ENCODE measurements around the gene CPXM2.

The CPXM2 gene

GRCh38 chr10:123726381-123726780 is 165.2 kb downstream of the CPXM2 start:
- ChIA-PET CTCF (interaction anchor here (1.0 kb wide), 1 partner anchor 9 kb away, joined by 3 read pairs; no protein-coding TSS in a partner anchor), POLR2A (no interaction called here)
- Histone ChIP-seq H3K4me3 (ENCODE audit: control insufficient read depth in 1 of 7, extremely low read depth in 1 of 7, insufficient read depth in 4 of 7, low read depth in 2 of 7, low read length in 6 of 7) (no peak overlapping the region), H3K36me3 (ENCODE audit: control insufficient read depth in 4 of 4, insufficient read depth in 4 of 4, low read length in 3 of 4) (no peaks in the 10 kb centered on the region), H3K9me3 (ENCODE audit: control extremely low read depth in 1 of 5, control insufficient read depth in 4 of 5, insufficient read depth in 2 of 5, low read depth in 1 of 5, low read length in 4 of 5) (peaks cover 0 to 15% (median 2%) of the 10 kb centered on the region in 5 experiments), H3K27me3 (replicated peaks in 2 of 5; ENCODE audit: control insufficient read depth in 4 of 5, insufficient read depth in 5 of 5, low read length in 4 of 5) (peaks cover 0 to 6% (median 0%) of the 10 kb centered on the region in 5 experiments), H3K4me1 (ENCODE audit: control extremely low read depth in 1 of 4, control insufficient read depth in 4 of 4, insufficient read depth in 4 of 4, low read length in 3 of 4) (no peaks in the 10 kb centered on the region), H3K27ac (ENCODE audit: insufficient read depth in 1 of 2, low read depth in 1 of 2, low read length in 2 of 2, poor library complexity in 1 of 2, severe bottlenecking in 2 of 2) (no peak overlapping the region)
- 97% methylated on average over 3 of the region's 3 CpGs for WGBS (ENCODE audit: insufficient coverage)
- no peak for DNase-seq

- Histone ChIP-seq H3K4me1 (ENCODE audit: control extremely low read depth in 1 of 4, control insufficient read depth in 4 of 4, insufficient read depth in 4 of 4, low read length in 3 of 4) (no peaks in the 10 kb centered on the region), H3K36me3 (ENCODE audit: control insufficient read depth in 4 of 4, insufficient read depth in 4 of 4, low read length in 3 of 4) (no peaks in the 10 kb centered on the region), H3K4me3 (ENCODE audit: control insufficient read depth in 1 of 7, extremely low read depth in 1 of 7, insufficient read depth in 4 of 7, low read depth in 2 of 7, low read length in 6 of 7) (no peak overlapping the region), H3K27me3 (replicated peaks in 2 of 5; ENCODE audit: control insufficient read depth in 4 of 5, insufficient read depth in 5 of 5, low read length in 4 of 5) (peaks cover 0 to 8% (median 0%) of the 10 kb centered on the region in 5 experiments), H3K9me3 (ENCODE audit: control extremely low read depth in 1 of 5, control insufficient read depth in 4 of 5, insufficient read depth in 2 of 5, low read depth in 1 of 5, low read length in 4 of 5) (peaks cover 0 to 7% (median 0%) of the 10 kb centered on the region in 5 experiments), H3K27ac (ENCODE audit: insufficient read depth in 1 of 2, low read depth in 1 of 2, low read length in 2 of 2, poor library complexity in 1 of 2, severe bottlenecking in 2 of 2) (no peak overlapping the region)
- DNase-seq = no peak
- 94% methylated on average over 12 of the region's 12 CpGs for WGBS (ENCODE audit: insufficient coverage)
- CTCF ChIA-PET = no interaction called here
- POLR2A ChIA-PET = no interaction called here
Observed at GRCh38 chr10:123724747-123725146, 166.9 kb downstream of the CPXM2 start.

- H3K9me3 ChIP-seq (ENCODE audit: control extremely low read depth in 1 of 5, control insufficient read depth in 4 of 5, insufficient read depth in 2 of 5, low read depth in 1 of 5, low read length in 4 of 5) = peaks cover 0 to 6% (median 0%) of the 10 kb centered on the region in 5 experiments
- H3K36me3 ChIP-seq (ENCODE audit: control insufficient read depth in 4 of 4, insufficient read depth in 4 of 4, low read length in 3 of 4) = no peaks in the 10 kb centered on the region
- CTCF ChIA-PET = no interaction called here
- no peak overlapping the region for H3K27ac ChIP-seq (ENCODE audit: insufficient read depth in 1 of 2, low read depth in 1 of 2, low read length in 2 of 2, poor library complexity in 1 of 2, severe bottlenecking in 2 of 2)
- WGBS (ENCODE audit: insufficient coverage) = 100% methylated on average over 2 of the region's 2 CpGs
- POLR2A ChIA-PET = no interaction called here
- H3K4me1 ChIP-seq (ENCODE audit: control extremely low read depth in 1 of 4, control insufficient read depth in 4 of 4, insufficient read depth in 4 of 4, low read length in 3 of 4) = no peaks in the 10 kb centered on the region
- DNase-seq = no peak
- H3K27me3 ChIP-seq (replicated peaks in 2 of 5; ENCODE audit: control insufficient read depth in 4 of 5, insufficient read depth in 5 of 5, low read length in 4 of 5) = peaks cover 0 to 8% (median 0%) of the 10 kb centered on the region in 5 experiments
- H3K4me3 ChIP-seq (ENCODE audit: control insufficient read depth in 1 of 7, extremely low read depth in 1 of 7, insufficient read depth in 4 of 7, low read depth in 2 of 7, low read length in 6 of 7) = no peak overlapping the region
Observed at GRCh38 chr10:123722351-123722750, 169.3 kb downstream of the CPXM2 start.

- Histone ChIP-seq H3K27ac (ENCODE audit: insufficient read depth in 1 of 2, low read depth in 1 of 2, low read length in 2 of 2, poor library complexity in 1 of 2, severe bottlenecking in 2 of 2) (no peak overlapping the region), H3K4me1 (ENCODE audit: control extremely low read depth in 1 of 4, control insufficient read depth in 4 of 4, insufficient read depth in 4 of 4, low read length in 3 of 4) (no peaks in the 10 kb centered on the region), H3K36me3 (ENCODE audit: control insufficient read depth in 4 of 4, insufficient read depth in 4 of 4, low read length in 3 of 4) (no peaks in the 10 kb centered on the region), H3K9me3 (ENCODE audit: control extremely low read depth in 1 of 5, control insufficient read depth in 4 of 5, insufficient read depth in 2 of 5, low read depth in 1 of 5, low read length in 4 of 5) (peaks cover 0 to 7% (median 0%) of the 10 kb centered on the region in 5 experiments), H3K4me3 (ENCODE audit: control insufficient read depth in 1 of 7, extremely low read depth in 1 of 7, insufficient read depth in 4 of 7, low read depth in 2 of 7, low read length in 6 of 7) (no peak overlapping the region), H3K27me3 (replicated peaks in 2 of 5; ENCODE audit: control insufficient read depth in 4 of 5, insufficient read depth in 5 of 5, low read length in 4 of 5) (peaks cover 0 to 8% (median 0%) of the 10 kb centered on the region in 5 experiments)
- no peak for DNase-seq
- CTCF ChIA-PET = no interaction called here
- 78% methylated on average over 9 of the region's 9 CpGs for WGBS (ENCODE audit: insufficient coverage)
- POLR2A ChIA-PET = no interaction called here
Observed at GRCh38 chr10:123721441-123722049, 170.1 kb downstream of the CPXM2 start.

- CTCF ChIA-PET = no interaction called here
- H3K4me1 ChIP-seq (ENCODE audit: control extremely low read depth in 1 of 4, control insufficient read depth in 4 of 4, insufficient read depth in 4 of 4, low read length in 3 of 4) = no peaks in the 10 kb centered on the region
- H3K27ac ChIP-seq (ENCODE audit: insufficient read depth in 1 of 2, low read depth in 1 of 2, low read length in 2 of 2, poor library complexity in 1 of 2, severe bottlenecking in 2 of 2) = no peak overlapping the region
- peaks cover 0 to 7% (median 0%) of the 10 kb centered on the region in 5 experiments for H3K9me3 ChIP-seq (ENCODE audit: control extremely low read depth in 1 of 5, control insufficient read depth in 4 of 5, insufficient read depth in 2 of 5, low read depth in 1 of 5, low read length in 4 of 5)
- POLR2A ChIA-PET = no interaction called here
- peaks cover 0 to 8% (median 0%) of the 10 kb centered on the region in 5 experiments for H3K27me3 ChIP-seq (replicated peaks in 2 of 5; ENCODE audit: control insufficient read depth in 4 of 5, insufficient read depth in 5 of 5, low read length in 4 of 5)
- WGBS (ENCODE audit: insufficient coverage) = 100% methylated on average over 2 of the region's 3 CpGs
- DNase-seq = no peak
- no peak overlapping the region for H3K4me3 ChIP-seq (ENCODE audit: control insufficient read depth in 1 of 7, extremely low read depth in 1 of 7, insufficient read depth in 4 of 7, low read depth in 2 of 7, low read length in 6 of 7)
- H3K36me3 ChIP-seq (ENCODE audit: control insufficient read depth in 4 of 4, insufficient read depth in 4 of 4, low read length in 3 of 4) = no peaks in the 10 kb centered on the region
Observed at GRCh38 chr10:123720536-123720935, 171.1 kb downstream of the CPXM2 start.

GRCh38 chr10:123718544-123719060 is 173.0 kb downstream of the CPXM2 start:
- no peaks in the 10 kb centered on the region for H3K36me3 ChIP-seq (ENCODE audit: control insufficient read depth in 4 of 4, insufficient read depth in 4 of 4, low read length in 3 of 4)
- H3K9me3 ChIP-seq (ENCODE audit: control extremely low read depth in 1 of 5, control insufficient read depth in 4 of 5, insufficient read depth in 2 of 5, low read depth in 1 of 5, low read length in 4 of 5) = peaks cover 0 to 7% (median 0%) of the 10 kb centered on the region in 5 experiments
- peaks cover 0 to 3% (median 0%) of the 10 kb centered on the region in 5 experiments for H3K27me3 ChIP-seq (replicated peaks in 2 of 5; ENCODE audit: control insufficient read depth in 4 of 5, insufficient read depth in 5 of 5, low read length in 4 of 5)
- no peaks in the 10 kb centered on the region for H3K4me1 ChIP-seq (ENCODE audit: control extremely low read depth in 1 of 4, control insufficient read depth in 4 of 4, insufficient read depth in 4 of 4, low read length in 3 of 4)
- DNase-seq = no peak
- CTCF ChIA-PET = no interaction called here
- WGBS (ENCODE audit: insufficient coverage) = 80% methylated on average over 1 of the region's 4 CpGs
- H3K4me3 ChIP-seq (ENCODE audit: control insufficient read depth in 1 of 7, extremely low read depth in 1 of 7, insufficient read depth in 4 of 7, low read depth in 2 of 7, low read length in 6 of 7) = no peak overlapping the region
- no peak overlapping the region for H3K27ac ChIP-seq (ENCODE audit: insufficient read depth in 1 of 2, low read depth in 1 of 2, low read length in 2 of 2, poor library complexity in 1 of 2, severe bottlenecking in 2 of 2)
- POLR2A ChIA-PET = no interaction called here

DNA sequence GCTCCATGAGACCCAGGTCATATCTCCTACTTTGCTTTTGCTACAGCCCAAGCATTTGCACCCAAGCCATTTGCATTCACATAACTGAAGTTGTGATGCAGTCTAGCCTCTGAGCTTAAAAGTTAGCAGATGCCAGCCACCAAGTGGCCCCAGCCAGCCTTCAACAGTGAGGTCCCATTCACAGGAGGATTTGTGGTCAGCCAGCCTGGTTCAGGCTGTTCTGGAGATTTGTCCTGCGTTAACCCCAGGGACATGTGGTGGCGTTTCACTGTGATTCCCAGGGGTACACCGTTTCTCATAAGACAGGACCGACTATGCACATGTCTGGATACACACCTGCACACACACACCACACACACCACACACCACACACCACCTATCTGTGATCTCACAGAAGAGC is 174.3 kb downstream of the CPXM2 start:
- H3K9me3 ChIP-seq (ENCODE audit: control extremely low read depth in 1 of 5, control insufficient read depth in 4 of 5, insufficient read depth in 2 of 5, low read depth in 1 of 5, low read length in 4 of 5) = peaks cover 0 to 7% (median 0%) of the 10 kb centered on the region in 5 experiments
- no peak overlapping the region for H3K27ac ChIP-seq (ENCODE audit: insufficient read depth in 1 of 2, low read depth in 1 of 2, low read length in 2 of 2, poor library complexity in 1 of 2, severe bottlenecking in 2 of 2)
- WGBS (ENCODE audit: insufficient coverage) = no CpG with 5 or more reads among the region's 4 CpGs
- POLR2A ChIA-PET = no interaction called here
- peaks cover 0 to 5% (median 0%) of the 10 kb centered on the region in 5 experiments for H3K27me3 ChIP-seq (replicated peaks in 2 of 5; ENCODE audit: control insufficient read depth in 4 of 5, insufficient read depth in 5 of 5, low read length in 4 of 5)
- no peak overlapping the region for H3K4me3 ChIP-seq (ENCODE audit: control insufficient read depth in 1 of 7, extremely low read depth in 1 of 7, insufficient read depth in 4 of 7, low read depth in 2 of 7, low read length in 6 of 7)
- CTCF ChIA-PET = interaction anchor here (1.7 kb wide), 1 partner anchor 9 kb away, joined by 3 read pairs; no protein-coding TSS in a partner anchor
- no peak for DNase-seq
- no peaks in the 10 kb centered on the region for H3K36me3 ChIP-seq (ENCODE audit: control insufficient read depth in 4 of 4, insufficient read depth in 4 of 4, low read length in 3 of 4)
- H3K4me1 ChIP-seq (ENCODE audit: control extremely low read depth in 1 of 4, control insufficient read depth in 4 of 4, insufficient read depth in 4 of 4, low read length in 3 of 4) = no peaks in the 10 kb centered on the region

Data from common myeloid progenitor, CD34-positive (primary cell).